ENCODE measurements around the gene APH1A.

GRCh38 chr1:150225546-150225945 is 43.3 kb downstream of the APH1A start:
- TF ChIP-seq CTCF (IDR thresholded peaks at IDR 0.05 in 2 of 3, conservative IDR thresholded peaks at IDR 0.05 in 1 of 3; ENCODE audit: insufficient read depth in 2 of 3, low read depth in 1 of 3, low read length in 3 of 3) = no peak
- TF ChIP-seq PCBP2 (IDR thresholded peaks at IDR 0.05; ENCODE audit: low read depth, low read length, poor library complexity, severe bottlenecking) = no peak
- no peak for TF ChIP-seq ARID2 (IDR thresholded peaks at IDR 0.05)
- no peak for TF ChIP-seq SIN3A (IDR thresholded peaks at IDR 0.05; ENCODE audit: borderline replicate concordance in 2 of 2, control insufficient read depth in 1 of 2, low read depth in 2 of 2, low read length in 2 of 2)
- TF ChIP-seq ATF4 (CRISPR knock-in tag; IDR thresholded peaks at IDR 0.05) = no peak
- TF ChIP-seq PRMT5 (CRISPR knock-in tag; IDR thresholded peaks at IDR 0.05) = no peak
- TF ChIP-seq ZBTB26 (CRISPR knock-in tag; IDR thresholded peaks at IDR 0.05) = no peak

All from K562 (cell line).